BLaER1 (cell line): ENCODE results near the gene TENM3.

Experiments used
- H3K27ac ChIP-seq: shearing (Covaris generic); formaldehyde crosslinking; 2 replicates; pipeline ENCODE4 v1.8.1; 2022
- H3K27me3 ChIP-seq: shearing (Covaris generic); formaldehyde crosslinking; 2 replicates; pipeline ENCODE4 v1.8.1; 2022
- H3K36me3 ChIP-seq: shearing (Covaris generic); formaldehyde crosslinking; 2 replicates; pipeline ENCODE4 v1.8.1; 2022
- H3K4me1 ChIP-seq: shearing (Covaris generic); formaldehyde crosslinking; 2 replicates; pipeline ENCODE4 v1.8.1; 2022
- H3K4me2 ChIP-seq: shearing (Covaris generic); formaldehyde crosslinking; 2 replicates; pipeline ENCODE4 v1.8.1; 2022
- H3K4me3 ChIP-seq: shearing (Covaris generic); formaldehyde crosslinking; 2 replicates; pipeline ENCODE4 v1.8.1; 2022
- H3K9ac ChIP-seq: shearing (Covaris generic); formaldehyde crosslinking; 2 replicates; pipeline ENCODE4 v1.8.1; 2022
- H3K9me3 ChIP-seq: shearing (Covaris generic); formaldehyde crosslinking; 2 replicates; pipeline ENCODE4 v1.8.1; 2022
- H4K20me1 ChIP-seq: shearing (Covaris generic); formaldehyde crosslinking; 2 replicates; pipeline ENCODE4 v1.8.1; 2022
- Cebpa-rat ChIP-seq: shearing (Covaris generic); IDR thresholded peaks from 2 replicates; pipeline ENCODE4 v1.8.1; 2022

The TENM3 gene

DNA sequence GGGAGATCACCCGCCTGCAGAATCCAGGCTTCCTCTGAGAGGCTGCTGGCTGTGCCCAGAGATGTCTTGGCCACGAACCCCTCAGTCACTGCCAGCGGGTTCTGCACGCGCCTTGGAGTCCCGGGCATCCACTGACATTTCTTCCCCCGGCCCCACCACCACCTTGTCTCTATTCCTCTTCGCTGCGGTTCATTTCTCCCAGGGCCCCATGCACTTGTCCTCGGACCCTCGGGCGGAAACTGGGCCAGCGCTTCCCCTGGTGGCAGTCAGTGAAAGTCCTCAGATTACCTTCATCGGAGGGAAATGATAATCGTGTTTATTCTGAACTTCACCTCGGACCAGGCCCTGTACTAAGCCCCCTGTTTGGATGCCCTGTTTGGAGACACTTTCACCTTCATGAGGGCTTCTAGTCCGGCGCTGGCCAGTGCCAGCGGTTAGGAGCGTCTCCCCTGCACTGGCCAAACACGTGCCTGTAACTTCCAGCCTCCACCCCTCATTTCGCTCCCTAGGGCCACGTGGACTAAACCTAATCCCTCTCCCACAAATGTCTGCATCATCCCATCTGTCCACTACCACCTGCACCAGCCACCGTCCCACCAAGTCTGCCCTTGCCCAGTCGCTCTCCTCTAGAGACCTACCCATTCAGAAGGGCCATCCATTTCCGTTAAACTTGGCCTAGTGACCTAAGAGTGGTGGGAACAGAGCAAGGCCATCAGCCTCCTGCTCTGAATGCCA, 592.0 kb downstream of the TENM3 start:
- Histone ChIP-seq H3K27me3 (peaks cover 15% of the 10 kb centered on the region; the same call in 1 of the 2 replicates), H3K9ac (no peak overlapping the region), H4K20me1 (no peaks in the 10 kb centered on the region), H3K4me3 (no peak overlapping the region), H3K36me3 (no peaks in the 10 kb centered on the region), H3K9me3 (no peaks in the 10 kb centered on the region), H3K4me2 (no peak overlapping the region), H3K27ac (no peak overlapping the region), H3K4me1 (peaks cover 18% of the 10 kb centered on the region)
- no peak for TF ChIP-seq Cebpa-rat

- H3K9ac ChIP-seq, result no peak overlapping the region
- no peaks in the 10 kb centered on the region for H4K20me1 ChIP-seq
- H3K4me2 ChIP-seq, result no peak overlapping the region
- no peaks in the 10 kb centered on the region for H3K36me3 ChIP-seq
- no peak overlapping the region for H3K4me3 ChIP-seq
- peaks cover 6% of the 10 kb centered on the region; the same call in 1 of the 2 replicates for H3K4me1 ChIP-seq
- H3K27ac ChIP-seq, result no peak overlapping the region
- TF ChIP-seq Cebpa-rat, result no peak
- H3K9me3 ChIP-seq, result no peaks in the 10 kb centered on the region
- H3K27me3 ChIP-seq, result peaks cover 15% of the 10 kb centered on the region; the same call in 1 of the 2 replicates
These were observed 594.6 kb downstream of the TENM3 start for GRCh38 chr4:182837831-182838230.

GRCh38 chr4:182838535-182838934, 595.3 kb downstream of the TENM3 start:
- H3K9me3 ChIP-seq, result no peaks in the 10 kb centered on the region
- no peak overlapping the region for H3K9ac ChIP-seq
- no peaks in the 10 kb centered on the region for H4K20me1 ChIP-seq
- H3K27ac ChIP-seq, result no peak overlapping the region
- H3K4me2 ChIP-seq, result no peak overlapping the region
- H3K27me3 ChIP-seq, result peaks cover 15% of the 10 kb centered on the region; the same call in 1 of the 2 replicates
- H3K4me1 ChIP-seq, result peaks cover 6% of the 10 kb centered on the region; the same call in 1 of the 2 replicates
- TF ChIP-seq Cebpa-rat, result no peak
- no peaks in the 10 kb centered on the region for H3K36me3 ChIP-seq
- no peak overlapping the region for H3K4me3 ChIP-seq

- Histone ChIP-seq H3K9ac (no peak overlapping the region), H3K27ac (no peak overlapping the region), H4K20me1 (no peaks in the 10 kb centered on the region), H3K4me2 (no peak overlapping the region), H3K9me3 (no peaks in the 10 kb centered on the region), H3K4me3 (no peak overlapping the region), H3K4me1 (peaks cover 12% of the 10 kb centered on the region), H3K36me3 (no peaks in the 10 kb centered on the region), H3K27me3 (peaks cover 15% of the 10 kb centered on the region; the same call in 1 of the 2 replicates)
- TF ChIP-seq Cebpa-rat, result no peak
These were observed 596.1 kb downstream of the TENM3 start for GRCh38 chr4:182839256-182839655.

DNA sequence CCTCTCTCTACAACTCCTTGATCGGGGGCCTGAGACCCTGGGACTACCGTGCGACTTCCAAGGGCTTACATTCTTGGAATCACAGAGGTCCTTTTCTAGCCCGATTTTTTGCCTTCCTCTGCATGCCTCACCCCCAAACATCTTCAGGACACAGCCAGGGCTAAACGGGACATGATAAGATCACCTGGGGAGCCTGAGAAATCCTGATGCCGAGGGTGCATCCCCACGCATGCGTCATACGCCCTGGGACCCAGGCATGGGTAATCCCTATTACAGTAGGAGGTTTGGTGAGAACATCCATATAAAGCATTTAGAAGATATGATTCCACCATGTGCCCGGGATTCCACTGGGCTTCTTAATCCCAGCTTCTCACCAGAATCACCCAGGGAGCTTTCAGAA, 596.9 kb downstream of the TENM3 start:
- Histone ChIP-seq H3K27me3 (peaks cover 8% of the 10 kb centered on the region; the same call in 1 of the 2 replicates), H3K4me1 (peaks cover 16% of the 10 kb centered on the region)
- TF ChIP-seq Cebpa-rat, result no peak

DNA sequence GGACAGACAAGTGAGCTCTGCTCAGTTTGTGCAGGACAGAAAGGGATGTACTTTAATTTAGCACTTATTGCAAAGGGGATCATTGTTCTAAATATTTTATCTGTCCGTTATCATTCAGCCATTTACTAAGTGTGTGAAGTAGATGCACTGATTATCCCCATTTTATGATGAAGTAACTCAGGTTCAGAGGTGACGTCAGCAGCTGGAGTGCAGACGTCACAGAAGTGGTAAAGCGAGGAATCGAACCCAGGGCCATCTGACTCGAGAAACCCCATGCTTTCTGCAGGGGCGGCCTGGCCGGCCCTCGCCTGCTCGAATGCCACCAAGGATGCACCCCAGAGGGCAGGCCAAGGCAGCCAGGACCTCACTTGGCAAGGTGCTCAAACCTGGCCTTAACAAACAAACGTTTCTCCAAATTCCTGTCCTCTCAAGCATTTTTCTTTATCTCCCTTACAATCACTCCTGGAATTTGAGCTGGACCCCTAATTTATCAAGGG, 599.0 kb downstream of the TENM3 start:
- Histone ChIP-seq H4K20me1 (no peaks in the 10 kb centered on the region), H3K4me3 (no peak overlapping the region), H3K36me3 (no peaks in the 10 kb centered on the region), H3K27me3 (no peaks in the 10 kb centered on the region), H3K4me2 (no peak overlapping the region), H3K4me1 (peaks cover 19% of the 10 kb centered on the region), H3K27ac (no peak overlapping the region), H3K9ac (no peak overlapping the region), H3K9me3 (no peaks in the 10 kb centered on the region)
- no peak for TF ChIP-seq Cebpa-rat

More for the DNA sequence above, 596.9 kb downstream of the TENM3 start:
- no peak overlapping the region for H3K27ac ChIP-seq
- no peaks in the 10 kb centered on the region for H4K20me1 ChIP-seq
- no peaks in the 10 kb centered on the region for H3K9me3 ChIP-seq
- H3K9ac ChIP-seq, result no peak overlapping the region
- no peak overlapping the region for H3K4me3 ChIP-seq
- no peaks in the 10 kb centered on the region for H3K36me3 ChIP-seq
- no peak overlapping the region for H3K4me2 ChIP-seq

- Histone ChIP-seq H3K27ac (no peak overlapping the region), H3K4me1 (peaks cover 19% of the 10 kb centered on the region)
These were observed 599.7 kb downstream of the TENM3 start for GRCh38 chr4:182842759-182843390.

GRCh38 chr4:182843808-182844325, 600.7 kb downstream of the TENM3 start:
- Histone ChIP-seq H4K20me1 (no peaks in the 10 kb centered on the region), H3K9me3 (no peaks in the 10 kb centered on the region), H3K4me1 (peaks cover 20% of the 10 kb centered on the region), H3K36me3 (no peaks in the 10 kb centered on the region), H3K27ac (no peak overlapping the region), H3K9ac (no peak overlapping the region), H3K27me3 (no peaks in the 10 kb centered on the region), H3K4me3 (no peak overlapping the region), H3K4me2 (peak overlapping the region; percentile 25; the same call in 1 of the 2 replicates)
- no peak for TF ChIP-seq Cebpa-rat

More at GRCh38 chr4:182842759-182843390, 599.7 kb downstream of the TENM3 start:
- Histone ChIP-seq H3K9me3 (no peaks in the 10 kb centered on the region), H3K27me3 (no peaks in the 10 kb centered on the region), H3K4me2 (no peak overlapping the region), H3K36me3 (no peaks in the 10 kb centered on the region), H4K20me1 (no peaks in the 10 kb centered on the region), H3K9ac (no peak overlapping the region), H3K4me3 (no peak overlapping the region)
- TF ChIP-seq Cebpa-rat, result no peak

- H3K9me3 ChIP-seq, result no peaks in the 10 kb centered on the region
- no peaks in the 10 kb centered on the region for H4K20me1 ChIP-seq
- no peak for TF ChIP-seq Cebpa-rat
- H3K36me3 ChIP-seq, result no peaks in the 10 kb centered on the region
- H3K4me3 ChIP-seq, result no peak overlapping the region
- no peak overlapping the region for H3K4me2 ChIP-seq
- no peaks in the 10 kb centered on the region for H3K27me3 ChIP-seq
- H3K9ac ChIP-seq, result no peak overlapping the region
- peaks cover 38% of the 10 kb centered on the region for H3K4me1 ChIP-seq
- no peak overlapping the region for H3K27ac ChIP-seq
These were observed 602.4 kb downstream of the TENM3 start for GRCh38 chr4:182845618-182846017.

GRCh38 chr4:182846036-182846435, 602.8 kb downstream of the TENM3 start:
- Histone ChIP-seq H4K20me1 (no peaks in the 10 kb centered on the region), H3K4me3 (no peak overlapping the region), H3K9me3 (no peaks in the 10 kb centered on the region), H3K36me3 (no peaks in the 10 kb centered on the region), H3K27ac (no peak overlapping the region), H3K27me3 (no peaks in the 10 kb centered on the region), H3K9ac (no peak overlapping the region), H3K4me2 (peak overlapping the region; percentile 28; the same call in 1 of the 2 replicates), H3K4me1 (peaks cover 42% of the 10 kb centered on the region)
- TF ChIP-seq Cebpa-rat, result no peak
